Vagina (tissue), 2 donors: ENCODE measurements around the gene PRDM16. TPM values are rescaled to one million over a fixed set of nuclear protein-coding genes. Genes with fewer than 3 reads are reported as not detected.

Source experiments
- DNase-seq, 2 donors: peaks; one replicate each; pipeline ENCODE4 v3.0.0-alpha.2; 2017; ENCODE audit errors: extremely low spot score in 2 of 2
- H3K27ac ChIP-seq: fragments of 200-600 bp; sonication (generic); one replicate; pipeline ENCODE4 v1.5.1; 2019
- H3K27me3 ChIP-seq: fragments of 200-600 bp; sonication (generic); one replicate; pipeline ENCODE4 v1.5.1; 2019
- H3K36me3 ChIP-seq, 2 donors: fragments of 200-600 bp; sonication (generic); one replicate each; pipeline ENCODE4 v1.5.1; 2017 to 2019
- H3K4me1 ChIP-seq: fragments of 200-600 bp; sonication (generic); one replicate; pipeline ENCODE4 v1.5.1; 2019
- H3K4me3 ChIP-seq, 2 donors: fragments of 200-600 bp; sonication (generic); 1 replicate in 1 of 2; 2 replicates in 1 of 2; pipeline ENCODE4 v1.5.1; 2016 to 2019
- H3K9me3 ChIP-seq: fragments of 200-600 bp; sonication (generic); one replicate; pipeline ENCODE4 v1.5.1; 2019
- CTCF ChIP-seq, 3 experiments: fragments of 450-650 bp in 2 of 3; fragments of 200-600 bp in 1 of 3; sonication (generic) in 1 of 3; IDR thresholded peaks; one replicate each; pipeline ENCODE4 v1.5.1; 2017 to 2019; ENCODE audit warnings: antibody characterized with exemption in 3 of 3, mild to moderate bottlenecking in 2 of 3, moderate library complexity in 2 of 3
- POLR2A ChIP-seq, 2 donors: fragments of 450-650 bp; IDR thresholded peaks; one replicate each; pipeline ENCODE4 v1.6.1; 2017; ENCODE audit warnings: antibody characterized with exemption in 2 of 2, mild to moderate bottlenecking in 2 of 2, moderate library complexity in 2 of 2
- POLR2AphosphoS5 ChIP-seq, 2 donors: sonication (generic); formaldehyde crosslinking; IDR thresholded peaks; one replicate each; pipeline ENCODE4 v1.9.0; 2017; ENCODE audit warnings: antibody characterized with exemption in 2 of 2, mild to moderate bottlenecking in 2 of 2, low read depth in 1 of 2; ENCODE audit not compliant: insufficient read depth in 1 of 2
- intact Hi-C: fragments of 100-400 bp; cut with DNase I; formaldehyde crosslinking; loops from one replicate; pipeline ENCODE4 v1.15.1; 2023
- total RNA-seq: library from RNA; depleted of rRNA; stranded (reverse); fragments of >200 nt; gene quantifications from one replicate; pipeline ENCODE4 v1.2.3, GENCODE V29; 2016

PRDM16 gene
- total RNA-seq, 1 donor from 2014 or later = 3.9 TPM

GRCh38 chr1:3419415-3420204 lies 350.6 kb downstream of the PRDM16 start:
- Histone ChIP-seq H3K4me1 (no peaks in the 10 kb centered on the region), H3K27me3 (no peaks in the 10 kb centered on the region), H3K9me3 (no peaks in the 10 kb centered on the region), H3K36me3 (no peaks in the 10 kb centered on the region), H3K27ac (no peak overlapping the region), H3K4me3 (no peak overlapping the region)
- TF ChIP-seq POLR2AphosphoS5 (IDR thresholded peaks at IDR 0.05; ENCODE audit: insufficient read depth in 1 of 2, low read depth in 1 of 2) = no peak
- TF ChIP-seq POLR2A (IDR thresholded peaks at IDR 0.05) = no peak
- TF ChIP-seq CTCF (IDR thresholded peaks at IDR 0.05) = no peak
- intact Hi-C loops = loop anchor here (5.0 kb wide), 2 partner anchors 547 to 1002 kb away; no protein-coding TSS in a partner anchor
- no peak for DNase-seq

GRCh38 chr1:3420218-3420951 lies 351.4 kb downstream of the PRDM16 start:
- intact Hi-C loops = loop anchor here (5.0 kb wide), 1 partner anchor 548 kb away; no protein-coding TSS in a partner anchor
- Histone ChIP-seq H3K4me1 (no peaks in the 10 kb centered on the region), H3K9me3 (no peaks in the 10 kb centered on the region), H3K27me3 (no peaks in the 10 kb centered on the region), H3K27ac (no peak overlapping the region), H3K36me3 (no peaks in the 10 kb centered on the region), H3K4me3 (no peak overlapping the region)
- DNase-seq = no peak
- TF ChIP-seq POLR2A (IDR thresholded peaks at IDR 0.05) (no peak), POLR2AphosphoS5 (IDR thresholded peaks at IDR 0.05; ENCODE audit: insufficient read depth in 1 of 2, low read depth in 1 of 2) (no peak), CTCF (IDR thresholded peaks at IDR 0.05) (no peak)

GRCh38 chr1:3422638-3423037 lies 353.6 kb downstream of the PRDM16 start:
- TF ChIP-seq POLR2AphosphoS5 (IDR thresholded peaks at IDR 0.05; ENCODE audit: insufficient read depth in 1 of 2, low read depth in 1 of 2) (no peak), CTCF (IDR thresholded peaks at IDR 0.05) (no peak), POLR2A (IDR thresholded peaks at IDR 0.05) (no peak)
- Histone ChIP-seq H3K36me3 (no peaks in the 10 kb centered on the region), H3K4me1 (no peaks in the 10 kb centered on the region), H3K27ac (no peak overlapping the region), H3K27me3 (no peaks in the 10 kb centered on the region), H3K9me3 (no peaks in the 10 kb centered on the region), H3K4me3 (no peak overlapping the region)
- intact Hi-C loops = loop anchor here (5.0 kb wide), 1 partner anchor 550 kb away; no protein-coding TSS in a partner anchor
- DNase-seq = no peak

- DNase-seq = no peak
- no peak for TF ChIP-seq CTCF (IDR thresholded peaks at IDR 0.05)
- no peak for TF ChIP-seq POLR2AphosphoS5 (IDR thresholded peaks at IDR 0.05; ENCODE audit: insufficient read depth in 1 of 2, low read depth in 1 of 2)
- TF ChIP-seq POLR2A (IDR thresholded peaks at IDR 0.05) = no peak
- intact Hi-C loops = loop anchor here (5.0 kb wide), 1 partner anchor 551 kb away; no protein-coding TSS in a partner anchor
- H3K27ac ChIP-seq = no peak overlapping the region
- no peaks in the 10 kb centered on the region for H3K4me1 ChIP-seq
- no peaks in the 10 kb centered on the region for H3K9me3 ChIP-seq
- H3K27me3 ChIP-seq = no peaks in the 10 kb centered on the region
- no peak overlapping the region for H3K4me3 ChIP-seq
- H3K36me3 ChIP-seq = no peaks in the 10 kb centered on the region
Measured at GRCh38 chr1:3423245-3423829, 354.3 kb downstream of the PRDM16 start.
